Measurements from ENCODE around the gene EBF3.

Gene EBF3

DNA sequence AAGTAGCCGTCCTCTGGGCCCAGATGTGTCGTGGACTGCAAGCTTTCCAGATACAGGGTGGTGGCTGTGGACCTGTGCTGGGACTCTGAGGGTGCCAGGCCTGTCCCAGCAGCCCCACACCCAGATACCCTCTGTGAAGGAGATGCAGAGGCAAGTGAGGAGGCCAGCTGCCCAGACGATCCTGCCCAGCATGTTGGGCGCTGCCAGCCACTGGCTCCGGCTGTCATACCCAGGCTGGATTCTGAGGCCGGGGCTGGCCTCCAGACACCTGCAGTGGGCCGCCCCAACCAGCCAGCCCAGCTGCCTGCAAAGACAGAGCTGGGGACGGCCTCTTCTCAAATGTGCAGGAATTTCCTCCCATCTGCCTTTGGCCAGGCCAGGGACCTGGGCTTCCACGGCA, 39.1 kb upstream of the EBF3 start:
- no peak overlapping the region for H3K4me3 ChIP-seq (ENCODE audit: low read depth, low read length)
- TF ChIP-seq CTCF (IDR thresholded peaks at IDR 0.05; ENCODE audit: borderline replicate concordance, insufficient read depth, low read depth, low read length): no peak

- H3K4me3 ChIP-seq (ENCODE audit: low read depth, low read length): no peak overlapping the region
- no peak for TF ChIP-seq CTCF (IDR thresholded peaks at IDR 0.05; ENCODE audit: borderline replicate concordance, insufficient read depth, low read depth, low read length)
Observed at GRCh38 chr10:130002606-130003005, 38.5 kb upstream of the EBF3 start.

DNA sequence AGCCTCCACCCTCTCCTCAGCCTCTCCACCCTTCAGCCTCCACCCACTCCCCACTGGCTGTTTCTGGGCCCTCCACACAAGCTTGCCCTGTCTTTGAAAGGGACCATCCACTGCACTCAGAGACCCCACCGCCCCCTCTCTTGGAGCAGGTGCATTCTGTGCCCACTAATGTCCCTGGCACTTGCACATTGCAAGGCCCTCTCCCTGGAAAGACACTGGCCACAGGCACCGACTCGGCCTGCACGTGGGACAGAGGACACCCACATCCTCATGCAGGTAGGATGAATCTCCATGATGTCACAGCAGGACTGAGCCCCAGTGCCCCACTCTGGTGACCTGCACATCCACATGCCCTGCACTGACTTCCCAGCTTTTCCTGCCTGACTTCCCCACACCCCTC, 36.8 kb upstream of the EBF3 start:
- TF ChIP-seq CTCF (IDR thresholded peaks at IDR 0.05; ENCODE audit: borderline replicate concordance, insufficient read depth, low read depth, low read length): no peak
- H3K4me3 ChIP-seq (ENCODE audit: low read depth, low read length): no peak overlapping the region

DNA sequence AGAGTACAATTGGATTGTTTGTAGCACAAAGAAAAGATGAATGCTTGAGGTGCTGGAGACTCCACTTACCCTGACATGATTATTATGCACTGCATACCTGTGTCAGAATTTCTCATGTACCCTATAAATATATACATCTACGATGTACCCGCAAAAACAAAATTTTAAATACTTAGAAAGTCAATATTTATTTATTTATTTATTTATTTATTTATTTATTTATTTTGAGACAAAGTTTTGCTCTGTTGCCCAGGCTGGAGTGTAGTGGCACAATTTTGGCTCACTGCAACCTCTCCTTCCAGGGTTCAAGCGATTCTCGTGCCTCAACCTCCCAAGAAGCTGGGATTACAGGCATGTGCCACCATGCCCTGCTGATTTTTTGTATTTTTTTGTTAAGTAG, 35.1 kb upstream of the EBF3 start:
- no peak for TF ChIP-seq CTCF (IDR thresholded peaks at IDR 0.05; ENCODE audit: borderline replicate concordance, insufficient read depth, low read depth, low read length)
- no peak overlapping the region for H3K4me3 ChIP-seq (ENCODE audit: low read depth, low read length)

- TF ChIP-seq CTCF (IDR thresholded peaks at IDR 0.05; ENCODE audit: borderline replicate concordance, insufficient read depth, low read depth, low read length): no peak
- H3K4me3 ChIP-seq (ENCODE audit: low read depth, low read length): no peak overlapping the region
Observed at GRCh38 chr10:129993621-129994020, 29.5 kb upstream of the EBF3 start.

- H3K4me3 ChIP-seq (ENCODE audit: low read depth, low read length): no peak overlapping the region
- no peak for TF ChIP-seq CTCF (IDR thresholded peaks at IDR 0.05; ENCODE audit: borderline replicate concordance, insufficient read depth, low read depth, low read length)
Observed at GRCh38 chr10:129992356-129992755, 28.3 kb upstream of the EBF3 start.

GRCh38 chr10:129982825-129983224, 18.8 kb upstream of the EBF3 start:
- H3K4me3 ChIP-seq (ENCODE audit: low read depth, low read length): no peak overlapping the region
- TF ChIP-seq CTCF (IDR thresholded peaks at IDR 0.05; ENCODE audit: borderline replicate concordance, insufficient read depth, low read depth, low read length): no peak

All from GM12875 (cell line).